HEK293 (cell line): ENCODE measurements around the gene RPS21.
A peak's percentile ranks its signal among the peaks of the same experiment; 100 is the strongest.

Source experiments
- CTCF ChIA-PET: fragments of 350-600 bp; formaldehyde crosslinking; extraction: SDS; loops from one replicate; lab custom pipeline; 2021; ENCODE audit warnings: antibody characterized with exemption; lab: Yijun Ruan, JAX
- POLR2A ChIA-PET: fragments of 300-600 bp; formaldehyde crosslinking; extraction: SDS; loops from one replicate; lab custom pipeline; 2020; ENCODE audit warnings: antibody characterized with exemption, inconsistent platforms; lab: Yijun Ruan, JAX
- H3K27ac ChIP-seq: fragments of 200-500 bp; sonication (Bioruptor generic); 2 replicates; pipeline ENCODE4 v1.5.1; 2014; ENCODE audit warnings: low read depth, low read length, control low read depth, inconsistent platforms; ENCODE audit errors: extremely low read depth
- H3K36me3 ChIP-seq, 2 experiments: fragments of 200-500 bp in 1 of 2; sonication (Bioruptor generic) in 1 of 2; 1 replicate in 1 of 2; 2 replicates in 1 of 2; pipeline ENCODE4 v1.5.1; 2014 to 2017; ENCODE audit warnings: inconsistent platforms in 2 of 2, low read length in 2 of 2; ENCODE audit not compliant: control insufficient read depth in 2 of 2, insufficient read depth in 1 of 2
- H3K4me1 ChIP-seq: fragments of 200-500 bp; sonication (Bioruptor generic); 2 replicates; pipeline ENCODE4 v1.5.1; 2014; ENCODE audit warnings: mild to moderate bottlenecking, low read length, inconsistent platforms; ENCODE audit not compliant: control insufficient read depth, insufficient read depth
- H3K4me3 ChIP-seq: 2 replicates; pipeline ENCODE4 v1.5.1; 2011; ENCODE audit warnings: low read depth, mild to moderate bottlenecking, control low read depth, low read length, moderate library complexity
- H3K9me3 ChIP-seq: fragments of 200-500 bp; sonication (Bioruptor generic); 2 replicates; pipeline ENCODE4 v1.5.1; 2014; ENCODE audit warnings: low read depth, low read length, inconsistent platforms; ENCODE audit not compliant: control insufficient read depth, insufficient read depth
- EGR2 ChIP-seq: fragments of 450-650 bp; formaldehyde crosslinking; IDR thresholded peaks from 2 replicates; pipeline ENCODE4 v1.5.1; 2016; ENCODE audit warnings: low read depth, missing biosample characterization, missing genetic modification characterization
- GLIS1 ChIP-seq: fragments of 450-650 bp; formaldehyde crosslinking; IDR thresholded peaks from 2 replicates; pipeline ENCODE4 v1.5.1; 2016; ENCODE audit warnings: missing biosample characterization, missing genetic modification characterization
- SP7 ChIP-seq: fragments of 450-650 bp; formaldehyde crosslinking; IDR thresholded peaks from 2 replicates; pipeline ENCODE4 v1.5.1; 2016; ENCODE audit warnings: missing biosample characterization, missing genetic modification characterization
- ZBTB48 ChIP-seq: fragments of 450-650 bp; formaldehyde crosslinking; IDR thresholded peaks from 2 replicates; pipeline ENCODE4 v1.5.1; 2016; ENCODE audit warnings: missing biosample characterization, missing genetic modification characterization
- ZNF155 ChIP-seq: fragments of 450-650 bp; formaldehyde crosslinking; IDR thresholded peaks from 2 replicates; pipeline ENCODE4 v1.5.1; 2016; ENCODE audit warnings: missing biosample characterization, missing genetic modification characterization
- ZNF311 ChIP-seq: fragments of 450-650 bp; formaldehyde crosslinking; IDR thresholded peaks from 2 replicates; pipeline ENCODE4 v1.5.1; 2017; ENCODE audit warnings: missing biosample characterization, missing genetic modification characterization, borderline replicate concordance
- ZNF324 ChIP-seq: fragments of 450-650 bp; formaldehyde crosslinking; IDR thresholded peaks from 2 replicates; pipeline ENCODE4 v1.5.1; 2016; ENCODE audit warnings: missing biosample characterization, missing genetic modification characterization
- ZNF341 ChIP-seq: fragments of 450-650 bp; formaldehyde crosslinking; IDR thresholded peaks from 2 replicates; pipeline ENCODE4; 2016; ENCODE audit warnings: low read depth, missing biosample characterization, missing genetic modification characterization
- ZNF561 ChIP-seq: fragments of 450-650 bp; IDR thresholded peaks from 2 replicates; pipeline ENCODE4 v1.5.1; 2018; ENCODE audit warnings: missing biosample characterization, missing genetic modification characterization, borderline replicate concordance
- ZNF600 ChIP-seq: fragments of 450-650 bp; formaldehyde crosslinking; IDR thresholded peaks from 2 replicates; pipeline ENCODE4 v1.5.1; 2016; ENCODE audit warnings: missing biosample characterization, missing genetic modification characterization
- ZNF624 ChIP-seq: fragments of 450-650 bp; formaldehyde crosslinking; IDR thresholded peaks from 2 replicates; pipeline ENCODE4 v1.5.1; 2017; ENCODE audit warnings: missing biosample characterization, missing genetic modification characterization
- ZNF654 ChIP-seq: fragments of 450-650 bp; formaldehyde crosslinking; IDR thresholded peaks from 2 replicates; pipeline ENCODE4 v1.5.1; 2016; ENCODE audit warnings: low read depth, missing biosample characterization, missing genetic modification characterization
- ZNF843 ChIP-seq: fragments of 450-650 bp; formaldehyde crosslinking; IDR thresholded peaks from 2 replicates; pipeline ENCODE4 v1.5.1; 2016; ENCODE audit warnings: missing biosample characterization, missing genetic modification characterization
- ZSCAN30 ChIP-seq: fragments of 450-650 bp; IDR thresholded peaks from 2 replicates; pipeline ENCODE4 v1.5.1; 2018; ENCODE audit warnings: missing biosample characterization, mild to moderate bottlenecking, missing genetic modification characterization, moderate library complexity
- ZXDB ChIP-seq: fragments of 450-650 bp; formaldehyde crosslinking; IDR thresholded peaks from 2 replicates; pipeline ENCODE4 v1.5.1; 2016; ENCODE audit warnings: missing biosample characterization, missing genetic modification characterization
- TF ChIP-seq, protein P1 (sequence below): sonication (generic); formaldehyde crosslinking; IDR thresholded peaks from 2 replicates; pipeline ENCODE4 v1.8.1; 2022; ENCODE audit warnings: mild to moderate bottlenecking, moderate library complexity, missing genetic modification reagents
- TF ChIP-seq, protein P2 (sequence below): fragments of 450-650 bp; formaldehyde crosslinking; conservative IDR thresholded peaks from 2 replicates; pipeline ENCODE4 v1.5.1; 2016; ENCODE audit warnings: low read depth, missing biosample characterization, missing genetic modification characterization
- TF ChIP-seq, protein P3 (sequence below): fragments of 450-650 bp; formaldehyde crosslinking; IDR thresholded peaks from 2 replicates; pipeline ENCODE4 v1.5.1; 2016; ENCODE audit warnings: missing biosample characterization, missing genetic modification characterization
- TF ChIP-seq, protein P4 (sequence below): fragments of 450-650 bp; formaldehyde crosslinking; IDR thresholded peaks from 2 replicates; pipeline ENCODE4 v1.5.1; 2016; ENCODE audit warnings: missing biosample characterization, missing genetic modification characterization, low read depth
- TF ChIP-seq, protein P5 (sequence below): fragments of 450-650 bp; formaldehyde crosslinking; conservative IDR thresholded peaks from 2 replicates; pipeline ENCODE4 v1.5.1; 2016; ENCODE audit warnings: low read depth, missing biosample characterization, missing genetic modification characterization

Gene RPS21

DNA sequence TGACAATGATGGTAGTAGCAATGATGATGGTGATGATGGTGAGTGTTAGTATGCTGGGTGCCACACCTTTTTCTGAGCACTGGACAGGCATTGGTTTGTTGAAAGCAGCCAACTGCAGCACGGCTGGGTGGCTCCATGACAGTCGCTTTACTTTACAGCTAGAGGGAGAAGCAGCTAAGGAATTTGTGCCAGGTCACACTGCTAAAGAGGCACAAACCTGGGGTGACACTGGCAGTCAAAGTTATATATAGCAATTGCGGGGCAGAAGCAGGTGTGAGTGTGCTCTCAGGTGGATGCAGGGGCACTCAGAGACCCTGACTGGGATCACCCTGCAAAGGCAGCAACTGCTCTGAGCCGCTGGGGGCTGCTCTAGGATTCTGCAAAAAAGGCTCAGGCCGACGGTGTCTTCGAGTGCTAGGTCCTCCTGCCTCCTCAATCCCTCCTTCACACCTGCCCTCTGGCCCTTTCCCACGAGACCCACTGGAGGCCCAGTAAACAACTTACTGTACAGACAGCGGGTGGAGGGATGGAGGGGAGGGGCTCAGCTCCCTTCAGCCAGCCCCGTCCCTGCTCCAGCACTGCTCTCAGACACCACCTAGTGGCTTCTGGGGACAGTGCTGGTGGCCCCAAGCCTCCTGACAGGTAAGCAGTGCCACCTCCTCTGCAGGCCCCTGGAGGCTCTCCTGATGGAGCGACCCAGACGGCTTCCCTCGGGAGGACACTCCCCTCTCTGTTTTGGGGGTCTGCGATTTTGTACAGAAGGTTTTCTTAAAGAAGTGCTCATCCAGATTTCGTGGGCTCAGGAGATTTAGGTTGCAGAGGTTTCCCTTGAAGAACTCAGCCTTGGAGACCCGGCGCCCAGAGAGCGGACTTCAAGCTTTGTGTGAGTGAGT, 4.4 kb upstream of the RPS21 start:
- POLR2A ChIA-PET: interaction anchor here (0.6 to 3.4 kb wide), 9 partner anchors 13 to 1140 kb away, joined by 3 to 24 read pairs (median 4); no protein-coding TSS in a partner anchor
- Histone ChIP-seq H3K4me1 (no peaks in the 10 kb centered on the region), H3K4me3 (no peak overlapping the region), H3K9me3 (no peaks in the 10 kb centered on the region), H3K36me3 (peaks cover 4 to 16% of the 10 kb centered on the region in 2 experiments; a peak in 2 of 3 replicates), H3K27ac (no peak overlapping the region)
- CTCF ChIA-PET: interaction anchor here (0.6 to 2.3 kb wide), 37 partner anchors 8 to 459 kb away, joined by 3 to 32 read pairs (median 5); partner anchors contain the start of genes ADRM1 and HRH3
- TF ChIP-seq, protein P1, sequence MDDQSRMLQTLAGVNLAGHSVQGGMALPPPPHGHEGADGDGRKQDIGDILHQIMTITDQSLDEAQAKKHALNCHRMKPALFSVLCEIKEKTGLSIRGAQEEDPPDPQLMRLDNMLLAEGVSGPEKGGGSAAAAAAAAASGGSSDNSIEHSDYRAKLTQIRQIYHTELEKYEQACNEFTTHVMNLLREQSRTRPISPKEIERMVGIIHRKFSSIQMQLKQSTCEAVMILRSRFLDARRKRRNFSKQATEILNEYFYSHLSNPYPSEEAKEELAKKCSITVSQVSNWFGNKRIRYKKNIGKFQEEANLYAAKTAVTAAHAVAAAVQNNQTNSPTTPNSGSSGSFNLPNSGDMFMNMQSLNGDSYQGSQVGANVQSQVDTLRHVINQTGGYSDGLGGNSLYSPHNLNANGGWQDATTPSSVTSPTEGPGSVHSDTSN (CRISPR knock-in tag): 0 out of 2 replicates have a peak, but pooled peaks have one; percentile 14
- TF ChIP-seq ZNF311: no peak
- peak; percentile 82 for TF ChIP-seq ZNF654
- peak; percentile 44 for TF ChIP-seq ZXDB (tag by site-specific recombination)
- TF ChIP-seq, protein P2, sequence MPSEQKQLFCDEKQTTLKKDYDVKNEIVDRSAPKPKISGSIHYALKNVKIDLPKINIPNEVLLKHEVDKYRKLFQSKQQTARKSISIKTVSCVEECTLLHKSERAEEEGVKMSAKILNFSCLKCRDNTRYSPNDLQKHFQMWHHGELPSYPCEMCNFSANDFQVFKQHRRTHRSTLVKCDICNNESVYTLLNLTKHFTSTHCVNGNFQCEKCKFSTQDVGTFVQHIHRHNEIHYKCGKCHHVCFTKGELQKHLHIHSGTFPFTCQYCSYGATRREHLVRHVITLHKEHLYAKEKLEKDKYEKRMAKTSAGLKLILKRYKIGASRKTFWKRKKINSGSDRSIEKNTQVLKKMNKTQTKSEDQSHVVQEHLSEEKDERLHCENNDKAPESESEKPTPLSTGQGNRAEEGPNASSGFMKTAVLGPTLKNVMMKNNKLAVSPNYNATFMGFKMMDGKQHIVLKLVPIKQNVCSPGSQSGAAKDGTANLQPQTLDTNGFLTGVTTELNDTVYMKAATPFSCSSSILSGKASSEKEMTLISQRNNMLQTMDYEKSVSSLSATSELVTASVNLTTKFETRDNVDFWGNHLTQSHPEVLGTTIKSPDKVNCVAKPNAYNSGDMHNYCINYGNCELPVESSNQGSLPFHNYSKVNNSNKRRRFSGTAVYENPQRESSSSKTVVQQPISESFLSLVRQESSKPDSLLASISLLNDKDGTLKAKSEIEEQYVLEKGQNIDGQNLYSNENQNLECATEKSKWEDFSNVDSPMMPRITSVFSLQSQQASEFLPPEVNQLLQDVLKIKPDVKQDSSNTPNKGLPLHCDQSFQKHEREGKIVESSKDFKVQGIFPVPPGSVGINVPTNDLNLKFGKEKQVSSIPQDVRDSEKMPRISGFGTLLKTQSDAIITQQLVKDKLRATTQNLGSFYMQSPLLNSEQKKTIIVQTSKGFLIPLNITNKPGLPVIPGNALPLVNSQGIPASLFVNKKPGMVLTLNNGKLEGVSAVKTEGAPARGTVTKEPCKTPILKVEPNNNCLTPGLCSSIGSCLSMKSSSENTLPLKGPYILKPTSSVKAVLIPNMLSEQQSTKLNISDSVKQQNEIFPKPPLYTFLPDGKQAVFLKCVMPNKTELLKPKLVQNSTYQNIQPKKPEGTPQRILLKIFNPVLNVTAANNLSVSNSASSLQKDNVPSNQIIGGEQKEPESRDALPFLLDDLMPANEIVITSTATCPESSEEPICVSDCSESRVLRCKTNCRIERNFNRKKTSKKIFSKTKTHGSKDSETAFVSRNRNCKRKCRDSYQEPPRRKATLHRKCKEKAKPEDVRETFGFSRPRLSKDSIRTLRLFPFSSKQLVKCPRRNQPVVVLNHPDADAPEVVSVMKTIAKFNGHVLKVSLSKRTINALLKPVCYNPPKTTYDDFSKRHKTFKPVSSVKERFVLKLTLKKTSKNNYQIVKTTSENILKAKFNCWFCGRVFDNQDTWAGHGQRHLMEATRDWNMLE (tag by site-specific recombination): no peak
- TF ChIP-seq ZNF561 (tag by site-specific recombination): peak; percentile 93; the same call in 1 of the 2 replicates
- TF ChIP-seq ZNF843 (tag by site-specific recombination): no peak
- no peak for TF ChIP-seq ZNF155 (tag by site-specific recombination)
- 0 out of 2 replicates have a peak, but pooled peaks have one; percentile 15 for TF ChIP-seq ZNF600
- TF ChIP-seq SP7 (tag by site-specific recombination): peak; percentile 46; the same call in 1 of the 2 replicates
- no peak for TF ChIP-seq ZNF341 (tag by site-specific recombination)
- no peak for TF ChIP-seq ZNF324 (tag by site-specific recombination)
- peak; percentile 67 for TF ChIP-seq ZSCAN30
- TF ChIP-seq EGR2 (tag by site-specific recombination): no peak
- no peak for TF ChIP-seq ZNF624
- TF ChIP-seq, protein P3, sequence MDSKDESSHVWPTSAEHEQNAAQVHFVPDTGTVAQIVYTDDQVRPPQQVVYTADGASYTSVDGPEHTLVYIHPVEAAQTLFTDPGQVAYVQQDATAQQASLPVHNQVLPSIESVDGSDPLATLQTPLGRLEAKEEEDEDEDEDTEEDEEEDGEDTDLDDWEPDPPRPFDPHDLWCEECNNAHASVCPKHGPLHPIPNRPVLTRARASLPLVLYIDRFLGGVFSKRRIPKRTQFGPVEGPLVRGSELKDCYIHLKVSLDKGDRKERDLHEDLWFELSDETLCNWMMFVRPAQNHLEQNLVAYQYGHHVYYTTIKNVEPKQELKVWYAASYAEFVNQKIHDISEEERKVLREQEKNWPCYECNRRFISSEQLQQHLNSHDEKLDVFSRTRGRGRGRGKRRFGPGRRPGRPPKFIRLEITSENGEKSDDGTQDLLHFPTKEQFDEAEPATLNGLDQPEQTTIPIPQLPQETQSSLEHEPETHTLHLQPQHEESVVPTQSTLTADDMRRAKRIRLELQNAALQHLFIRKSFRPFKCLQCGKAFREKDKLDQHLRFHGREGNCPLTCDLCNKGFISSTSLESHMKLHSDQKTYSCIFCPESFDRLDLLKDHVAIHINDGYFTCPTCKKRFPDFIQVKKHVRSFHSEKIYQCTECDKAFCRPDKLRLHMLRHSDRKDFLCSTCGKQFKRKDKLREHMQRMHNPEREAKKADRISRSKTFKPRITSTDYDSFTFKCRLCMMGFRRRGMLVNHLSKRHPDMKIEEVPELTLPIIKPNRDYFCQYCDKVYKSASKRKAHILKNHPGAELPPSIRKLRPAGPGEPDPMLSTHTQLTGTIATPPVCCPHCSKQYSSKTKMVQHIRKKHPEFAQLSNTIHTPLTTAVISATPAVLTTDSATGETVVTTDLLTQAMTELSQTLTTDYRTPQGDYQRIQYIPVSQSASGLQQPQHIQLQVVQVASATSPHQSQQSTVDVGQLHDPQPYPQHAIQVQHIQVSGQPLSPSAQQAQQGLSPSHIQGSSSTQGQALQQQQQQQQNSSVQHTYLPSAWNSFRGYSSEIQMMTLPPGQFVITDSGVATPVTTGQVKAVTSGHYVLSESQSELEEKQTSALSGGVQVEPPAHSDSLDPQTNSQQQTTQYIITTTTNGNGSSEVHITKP (tag by site-specific recombination): peak; percentile 56
- TF ChIP-seq, protein P4, sequence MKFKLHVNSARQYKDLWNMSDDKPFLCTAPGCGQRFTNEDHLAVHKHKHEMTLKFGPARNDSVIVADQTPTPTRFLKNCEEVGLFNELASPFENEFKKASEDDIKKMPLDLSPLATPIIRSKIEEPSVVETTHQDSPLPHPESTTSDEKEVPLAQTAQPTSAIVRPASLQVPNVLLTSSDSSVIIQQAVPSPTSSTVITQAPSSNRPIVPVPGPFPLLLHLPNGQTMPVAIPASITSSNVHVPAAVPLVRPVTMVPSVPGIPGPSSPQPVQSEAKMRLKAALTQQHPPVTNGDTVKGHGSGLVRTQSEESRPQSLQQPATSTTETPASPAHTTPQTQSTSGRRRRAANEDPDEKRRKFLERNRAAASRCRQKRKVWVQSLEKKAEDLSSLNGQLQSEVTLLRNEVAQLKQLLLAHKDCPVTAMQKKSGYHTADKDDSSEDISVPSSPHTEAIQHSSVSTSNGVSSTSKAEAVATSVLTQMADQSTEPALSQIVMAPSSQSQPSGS (tag by site-specific recombination): no peak
- peak; percentile 44 for TF ChIP-seq GLIS1 (tag by site-specific recombination)
- TF ChIP-seq, protein P5, sequence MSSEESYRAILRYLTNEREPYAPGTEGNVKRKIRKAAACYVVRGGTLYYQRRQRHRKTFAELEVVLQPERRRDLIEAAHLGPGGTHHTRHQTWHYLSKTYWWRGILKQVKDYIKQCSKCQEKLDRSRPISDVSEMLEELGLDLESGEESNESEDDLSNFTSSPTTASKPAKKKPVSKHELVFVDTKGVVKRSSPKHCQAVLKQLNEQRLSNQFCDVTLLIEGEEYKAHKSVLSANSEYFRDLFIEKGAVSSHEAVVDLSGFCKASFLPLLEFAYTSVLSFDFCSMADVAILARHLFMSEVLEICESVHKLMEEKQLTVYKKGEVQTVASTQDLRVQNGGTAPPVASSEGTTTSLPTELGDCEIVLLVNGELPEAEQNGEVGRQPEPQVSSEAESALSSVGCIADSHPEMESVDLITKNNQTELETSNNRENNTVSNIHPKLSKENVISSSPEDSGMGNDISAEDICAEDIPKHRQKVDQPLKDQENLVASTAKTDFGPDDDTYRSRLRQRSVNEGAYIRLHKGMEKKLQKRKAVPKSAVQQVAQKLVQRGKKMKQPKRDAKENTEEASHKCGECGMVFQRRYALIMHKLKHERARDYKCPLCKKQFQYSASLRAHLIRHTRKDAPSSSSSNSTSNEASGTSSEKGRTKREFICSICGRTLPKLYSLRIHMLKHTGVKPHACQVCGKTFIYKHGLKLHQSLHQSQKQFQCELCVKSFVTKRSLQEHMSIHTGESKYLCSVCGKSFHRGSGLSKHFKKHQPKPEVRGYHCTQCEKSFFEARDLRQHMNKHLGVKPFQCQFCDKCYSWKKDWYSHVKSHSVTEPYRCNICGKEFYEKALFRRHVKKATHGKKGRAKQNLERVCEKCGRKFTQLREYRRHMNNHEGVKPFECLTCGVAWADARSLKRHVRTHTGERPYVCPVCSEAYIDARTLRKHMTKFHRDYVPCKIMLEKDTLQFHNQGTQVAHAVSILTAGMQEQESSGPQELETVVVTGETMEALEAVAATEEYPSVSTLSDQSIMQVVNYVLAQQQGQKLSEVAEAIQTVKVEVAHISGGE: no peak
- TF ChIP-seq ZBTB48 (tag by site-specific recombination): peak; percentile 45; the same call in 1 of the 2 replicates
